HG03558 (cell line): ENCODE data around the gene BPIFB4.

Source experiments
- ATAC-seq: cut with Tn5 transposase; IDR thresholded peaks from one replicate; pipeline ENCODE4 v1.9.1; 2021; ENCODE audit warnings: moderate number of reproducible peaks; ENCODE audit not compliant: unreplicated experiment; ENCODE audit errors: extremely low read depth

The BPIFB4 gene

DNA sequence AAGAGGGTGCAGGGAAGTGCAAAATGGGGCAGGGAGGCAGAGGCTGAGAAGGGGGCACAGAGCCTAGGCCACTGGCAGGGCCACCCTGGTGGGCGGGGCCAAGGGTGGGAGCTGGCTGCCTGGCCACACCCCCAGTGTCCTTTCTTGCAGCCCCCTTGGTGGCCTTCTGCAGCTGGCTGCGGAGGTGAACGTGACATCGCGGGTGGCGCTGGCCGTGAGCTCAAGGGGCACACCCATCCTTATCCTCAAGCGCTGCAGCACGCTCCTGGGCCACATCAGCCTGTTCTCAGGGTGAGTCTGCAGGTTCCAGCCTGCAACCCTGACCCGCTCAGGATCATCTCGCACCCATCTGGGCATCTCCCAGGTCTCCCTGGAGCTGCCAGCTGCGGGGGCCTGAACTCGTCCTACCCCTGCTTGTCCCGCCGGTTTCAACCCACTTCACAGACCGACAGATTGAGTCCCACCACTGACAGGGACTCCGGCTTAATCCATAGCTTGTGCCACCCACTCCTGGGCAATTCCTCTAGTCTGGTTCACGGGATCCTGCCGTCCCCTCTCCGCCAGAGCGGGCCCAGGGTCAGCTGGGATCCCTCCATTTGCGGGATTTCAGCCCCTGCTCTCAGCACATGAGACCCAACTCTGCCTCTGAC lies 19.6 kb upstream of the BPIFB4 start:
- ATAC-seq = no peak

DNA sequence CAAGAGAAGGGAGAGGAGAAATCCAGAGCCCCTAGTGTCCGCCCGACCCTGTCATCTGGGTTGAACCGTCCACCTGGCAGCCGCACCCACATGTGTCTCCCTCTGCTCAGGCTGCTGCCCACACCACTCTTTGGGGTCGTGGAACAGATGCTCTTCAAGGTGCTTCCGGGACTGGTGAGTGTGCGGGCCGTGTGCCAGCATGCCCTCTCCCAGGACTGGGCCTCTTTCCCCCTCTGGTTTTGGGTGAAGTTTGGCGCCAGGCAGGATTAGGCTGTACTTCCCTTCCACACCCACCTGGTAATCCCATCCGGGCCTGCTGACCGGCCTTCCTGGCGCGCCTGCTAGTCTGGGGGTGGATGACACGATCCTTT lies 17.8 kb upstream of the BPIFB4 start:
- no peak for ATAC-seq

GRCh38 chr20:33062105-33062824 lies 17.2 kb upstream of the BPIFB4 start:
- ATAC-seq = no peak

DNA sequence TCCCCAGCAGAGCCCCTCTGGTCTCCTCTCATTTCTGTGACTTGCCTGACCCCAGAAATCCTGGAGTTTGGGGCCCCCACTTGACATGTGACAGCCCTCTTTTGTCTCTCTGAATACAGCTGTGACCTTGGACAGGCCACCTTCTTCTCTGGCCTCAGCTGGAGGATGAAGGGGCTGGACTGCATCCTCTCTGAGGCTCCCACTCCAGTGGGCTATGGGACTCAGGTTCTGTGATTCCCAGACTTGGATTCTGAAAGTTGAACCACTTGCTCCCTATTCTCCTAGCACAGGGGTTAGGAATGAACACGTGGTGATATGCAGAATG lies 16.7 kb upstream of the BPIFB4 start:
- ATAC-seq = no peak

DNA sequence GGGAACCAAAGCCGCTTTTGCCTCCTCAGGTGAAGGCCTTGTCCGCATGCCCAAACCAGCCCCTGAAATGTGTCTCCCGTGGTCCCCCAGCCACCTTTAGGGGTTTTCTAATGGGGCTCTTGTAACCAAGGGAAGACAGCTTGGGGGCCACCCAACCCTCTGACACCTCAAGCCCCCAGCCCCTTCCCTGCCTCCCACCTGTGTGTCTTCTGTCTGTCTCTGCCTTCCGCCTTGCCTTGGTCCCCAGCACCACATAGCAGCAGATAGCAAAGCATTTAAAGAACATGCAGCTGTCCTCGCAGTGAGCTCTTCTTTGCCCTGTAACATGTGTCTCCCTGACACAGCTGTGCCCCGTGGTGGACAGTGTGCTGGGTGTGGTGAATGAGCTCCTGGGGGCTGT lies 16.2 kb upstream of the BPIFB4 start:
- ATAC-seq = no peak

GRCh38 chr20:33064572-33065287 lies 14.7 kb upstream of the BPIFB4 start:
- ATAC-seq = no peak

- no peak for ATAC-seq
Measured at GRCh38 chr20:33065785-33066184, 13.7 kb upstream of the BPIFB4 start.

GRCh38 chr20:33067806-33068205 lies 11.6 kb upstream of the BPIFB4 start:
- ATAC-seq = no peak

- ATAC-seq = no peak
Measured at GRCh38 chr20:33068251-33068939, 11.0 kb upstream of the BPIFB4 start.

DNA sequence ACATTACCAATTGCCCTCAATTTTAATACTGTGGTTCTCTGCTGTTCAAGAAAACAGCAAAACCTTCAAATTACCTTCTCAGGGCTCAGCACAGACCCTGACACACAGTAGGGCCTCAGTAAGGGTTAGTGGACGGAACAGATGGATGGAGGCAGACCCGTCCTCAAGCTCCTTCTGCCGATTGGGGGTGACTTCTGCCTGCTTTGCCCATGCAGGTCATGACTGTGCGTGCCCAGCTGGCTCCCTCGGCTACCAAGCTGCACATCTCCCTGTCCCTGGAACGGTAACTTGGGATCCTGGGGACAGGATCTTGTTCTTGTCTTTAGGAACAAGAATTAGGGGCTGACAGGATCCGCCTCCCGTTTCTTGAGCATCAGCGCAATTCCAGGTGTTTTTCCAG lies 9.8 kb upstream of the BPIFB4 start:
- ATAC-seq = no peak

- no peak for ATAC-seq
Measured at GRCh38 chr20:33070111-33071053, 9.1 kb upstream of the BPIFB4 start.

DNA sequence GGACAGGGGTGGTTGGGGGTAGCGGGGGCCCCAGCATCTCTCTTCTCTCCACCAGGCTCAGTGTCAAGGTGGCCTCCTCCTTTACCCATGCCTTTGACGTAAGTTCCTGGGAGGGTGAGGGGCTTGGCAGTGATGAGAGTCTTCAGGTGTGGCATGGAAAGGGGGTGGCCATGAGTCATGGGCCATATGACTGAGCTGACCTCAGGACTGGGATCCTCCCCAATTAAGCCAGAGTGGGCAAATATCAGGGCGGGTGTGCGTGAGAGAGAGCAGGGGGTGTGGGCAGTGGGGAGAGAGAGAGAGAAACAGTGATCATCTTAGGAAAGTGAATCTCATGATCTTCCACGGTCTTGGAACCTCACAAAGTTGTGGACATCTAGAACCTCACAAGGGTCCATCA lies 8.2 kb upstream of the BPIFB4 start:
- no peak for ATAC-seq

DNA sequence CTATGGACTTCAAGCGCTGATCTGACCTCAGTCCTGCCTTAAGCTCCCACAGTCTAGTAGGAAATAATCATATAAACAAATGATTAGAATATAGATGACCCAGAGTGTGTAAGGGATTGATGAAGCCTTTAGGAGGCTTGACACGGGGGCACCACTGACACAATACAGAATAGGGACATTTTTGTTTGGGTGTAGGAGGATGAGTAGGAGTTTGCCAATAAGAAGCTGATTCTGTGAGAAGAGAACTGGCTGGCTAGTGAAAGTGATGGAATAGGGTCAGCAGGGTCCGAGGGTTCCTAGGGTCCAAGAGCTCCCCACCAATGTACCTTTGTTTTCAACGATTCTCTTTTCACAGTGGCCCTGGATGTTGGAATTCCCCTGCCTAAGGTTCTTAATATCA lies 7.1 kb upstream of the BPIFB4 start:
- ATAC-seq = no peak

- ATAC-seq = no peak
Measured at GRCh38 chr20:33072813-33073212, 6.6 kb upstream of the BPIFB4 start.

GRCh38 chr20:33074675-33075074 lies 4.8 kb upstream of the BPIFB4 start:
- ATAC-seq = no peak

- no peak for ATAC-seq
Measured at GRCh38 chr20:33075281-33075680, 4.2 kb upstream of the BPIFB4 start.

- no peak for ATAC-seq
Measured at GRCh38 chr20:33076662-33077372, 2.6 kb upstream of the BPIFB4 start.

DNA sequence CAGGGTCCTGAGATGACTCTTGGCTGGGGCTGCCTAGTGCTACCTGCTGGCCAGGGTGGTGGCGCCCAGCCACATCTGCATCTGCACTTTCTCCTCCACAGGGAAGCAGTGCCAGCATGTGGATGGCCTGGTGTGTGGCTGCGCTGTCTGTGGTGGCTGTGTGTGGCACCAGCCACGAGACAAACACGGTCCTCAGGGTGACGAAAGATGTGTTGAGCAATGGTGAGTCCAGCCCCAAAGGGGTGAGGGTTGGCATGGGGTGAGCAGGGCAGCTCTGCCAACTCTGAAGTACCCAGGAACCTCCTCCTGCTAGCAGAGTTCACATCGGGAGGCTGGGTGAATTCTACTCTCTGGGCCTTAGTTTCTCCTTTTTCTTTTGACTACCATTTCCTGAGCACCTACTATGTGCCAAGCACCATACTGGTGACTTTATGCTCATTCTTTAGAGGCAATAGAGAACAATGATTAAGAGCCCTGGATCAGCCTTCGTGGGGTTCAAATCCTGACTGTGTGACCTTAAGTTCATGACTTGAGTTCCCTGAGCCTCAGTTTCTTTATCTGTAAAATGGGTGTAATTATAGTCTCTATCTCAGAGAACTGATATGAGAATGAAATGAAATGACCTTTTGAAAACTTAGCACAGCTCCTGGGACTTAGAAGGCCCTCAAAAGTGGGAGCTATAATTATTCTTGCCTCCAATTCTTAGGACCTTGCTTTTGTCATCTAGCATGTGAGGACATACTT lies 2.1 kb downstream of the BPIFB4 start:
- ATAC-seq = no peak

GRCh38 chr20:33082546-33082945 lies 3.1 kb downstream of the BPIFB4 start:
- no peak for ATAC-seq
